Testis (tissue), 2 donors: ENCODE data around the gene ERO1B.

Source experiments
- CTCF ChIP-seq, 3 experiments: fragments of 450-650 bp in 2 of 3; fragments of 200-600 bp in 1 of 3; sonication (generic) in 1 of 3; IDR thresholded peaks; one replicate each; pipeline ENCODE4 v1.5.1; 2016 to 2019; ENCODE audit warnings: antibody characterized with exemption in 3 of 3, mild to moderate bottlenecking in 2 of 3, moderate library complexity in 1 of 3
- POLR2A ChIP-seq: fragments of 450-650 bp; IDR thresholded peaks from one replicate; pipeline ENCODE4 v1.6.1; 2017; ENCODE audit warnings: antibody characterized with exemption, mild to moderate bottlenecking, moderate library complexity

DNA sequence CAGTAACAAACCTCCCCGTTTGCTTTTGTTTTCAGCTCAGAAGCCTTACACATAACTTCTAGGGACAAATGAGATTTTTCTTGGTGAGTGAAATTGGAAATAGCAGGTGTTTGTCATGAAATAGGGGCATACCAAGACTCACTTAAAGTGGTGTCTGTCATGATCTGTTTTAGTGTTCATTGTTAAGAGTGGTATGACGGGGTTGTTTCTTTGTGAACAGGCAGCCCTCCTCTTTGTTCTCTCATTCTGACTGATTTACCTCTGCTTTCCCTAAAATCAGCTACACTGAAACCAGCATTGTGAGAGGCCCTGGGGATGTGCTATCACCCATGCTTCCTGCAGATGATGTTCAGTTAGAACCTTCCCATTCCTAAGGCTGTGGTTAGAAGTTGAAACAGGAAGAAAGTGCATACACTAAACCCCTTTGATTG is 2.5 kb upstream of the ERO1B start:
- TF ChIP-seq CTCF (IDR thresholded peaks at IDR 0.05) (no peak), POLR2A (no peak)
